GM12873 (cell line): ENCODE data around the gene OR14I1.

Experiments used
- CTCF ChIP-seq: IDR thresholded peaks from 2 replicates; pipeline ENCODE4 v1.5.1; 2012; ENCODE audit warnings: low read depth, mild to moderate bottlenecking, moderate library complexity, low read length, control low read depth; ENCODE audit not compliant: insufficient read depth; ENCODE audit errors: missing control alignments

Gene OR14I1

GRCh38 chr1:248737457-248737856, 34.9 kb upstream of the OR14I1 start:
- no peak for TF ChIP-seq CTCF

- no peak for TF ChIP-seq CTCF
Observed at GRCh38 chr1:248736977-248737376, 34.4 kb upstream of the OR14I1 start.

GRCh38 chr1:248733566-248733965, 31.0 kb upstream of the OR14I1 start:
- no peak for TF ChIP-seq CTCF

- no peak for TF ChIP-seq CTCF
Observed at GRCh38 chr1:248730507-248731335, 28.2 kb upstream of the OR14I1 start.

GRCh38 chr1:248714248-248714647, 11.7 kb upstream of the OR14I1 start:
- no peak for TF ChIP-seq CTCF

- no peak for TF ChIP-seq CTCF
Observed at GRCh38 chr1:248710305-248710900, 7.8 kb upstream of the OR14I1 start.

GRCh38 chr1:248704606-248705005, 2.0 kb upstream of the OR14I1 start:
- no peak for TF ChIP-seq CTCF
